HG03558 (cell line): ENCODE measurements around the gene IGSF3.

Experiments used
- ATAC-seq: cut with Tn5 transposase; IDR thresholded peaks from one replicate; pipeline ENCODE4 v1.9.1; 2021; ENCODE audit warnings: moderate number of reproducible peaks; ENCODE audit not compliant: unreplicated experiment; ENCODE audit errors: extremely low read depth

IGSF3 gene

DNA sequence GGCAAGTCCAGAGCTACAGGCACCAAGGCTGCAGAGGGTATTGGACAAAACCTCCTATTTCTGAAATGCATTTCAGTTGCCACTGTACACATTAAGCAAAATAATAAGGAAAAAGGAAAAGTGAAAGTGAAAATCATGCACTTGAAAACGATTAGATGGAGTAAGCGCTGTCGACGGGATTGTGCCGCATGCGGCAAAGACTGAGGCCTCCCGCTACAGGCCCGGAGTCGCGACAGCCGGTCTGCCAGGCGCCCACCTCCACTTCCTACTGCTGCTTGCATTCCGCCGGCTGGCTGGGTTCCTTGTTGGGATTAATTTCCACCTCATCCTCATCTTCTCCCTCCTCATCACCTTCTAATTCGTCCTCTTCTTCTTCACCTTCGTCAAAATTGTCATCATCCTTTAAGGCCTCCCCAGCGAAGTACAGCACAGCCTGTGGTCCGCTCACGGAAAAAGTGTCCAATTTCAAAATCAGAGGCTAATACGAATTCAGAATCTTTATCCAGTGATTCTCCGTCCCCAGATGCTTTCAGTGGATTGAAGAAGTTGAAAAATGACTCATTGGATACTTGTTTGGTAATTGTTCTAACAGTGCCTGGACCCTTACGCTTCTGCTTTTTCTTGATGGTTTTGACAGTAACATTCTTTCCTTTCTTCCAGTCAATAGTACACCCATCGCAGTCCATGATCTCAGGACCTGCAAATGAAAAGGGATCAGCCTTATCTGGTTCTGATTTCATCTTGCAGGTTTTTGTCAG lies 134.7 kb downstream of the IGSF3 start:
- no peak for ATAC-seq

DNA sequence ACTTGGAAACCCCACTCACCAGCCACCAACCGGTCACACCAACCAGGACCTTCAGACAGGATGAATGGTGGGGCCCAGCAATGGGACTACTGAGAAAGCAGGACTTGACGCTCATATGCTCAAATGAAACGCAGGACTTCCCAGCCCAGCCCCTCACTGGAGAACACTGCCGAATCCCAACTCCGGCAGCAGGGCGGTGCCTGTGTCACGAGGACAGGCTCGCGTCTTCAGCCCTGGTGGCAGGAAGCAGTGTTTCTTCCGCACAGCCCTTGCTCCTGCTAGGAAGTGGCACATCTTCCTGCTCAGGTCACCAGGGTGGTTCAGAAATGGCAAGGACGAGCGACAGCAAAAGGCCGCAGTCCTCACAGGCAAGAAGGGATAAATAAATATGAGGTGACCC lies 135.6 kb downstream of the IGSF3 start:
- no peak for ATAC-seq

DNA sequence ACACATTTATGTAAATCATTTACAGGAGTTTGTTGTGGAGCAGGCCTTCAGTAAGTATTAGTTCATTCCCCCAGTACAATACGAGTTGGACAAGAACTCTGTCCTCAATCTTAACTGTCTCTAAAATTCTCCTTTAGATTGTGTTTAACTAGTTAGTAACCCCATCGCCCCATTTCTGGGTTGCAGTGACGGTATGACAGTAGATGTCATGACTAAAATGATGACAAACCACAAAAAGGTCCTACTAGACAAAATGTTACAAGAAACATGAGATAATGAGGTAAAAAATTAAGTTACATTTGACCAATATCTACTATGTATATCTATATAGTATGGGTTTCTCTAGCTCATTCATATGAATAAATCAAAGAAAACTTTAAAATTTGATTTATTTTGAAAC lies 137.9 kb downstream of the IGSF3 start:
- ATAC-seq, result no peak

DNA sequence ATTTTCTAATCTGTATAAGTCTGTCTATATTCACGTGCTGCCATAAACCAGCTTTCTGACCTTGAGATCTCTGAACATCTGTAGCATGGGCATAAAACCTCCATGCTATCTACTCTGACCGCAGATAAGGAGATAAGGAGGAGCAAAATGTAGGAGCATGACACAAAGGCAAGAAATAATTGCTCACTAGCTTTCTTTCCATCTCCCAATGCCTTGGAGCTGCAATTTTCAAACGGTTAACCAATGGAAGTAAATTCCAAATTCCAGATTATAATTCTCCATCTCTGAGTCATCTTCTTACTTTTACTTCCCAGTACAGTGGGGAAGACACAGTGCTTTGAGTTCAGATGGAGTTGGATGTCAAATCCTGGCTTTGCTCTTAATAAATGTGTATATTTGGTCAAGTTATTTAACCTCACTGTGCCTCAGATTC lies 138.3 kb downstream of the IGSF3 start:
- ATAC-seq, result no peak

DNA sequence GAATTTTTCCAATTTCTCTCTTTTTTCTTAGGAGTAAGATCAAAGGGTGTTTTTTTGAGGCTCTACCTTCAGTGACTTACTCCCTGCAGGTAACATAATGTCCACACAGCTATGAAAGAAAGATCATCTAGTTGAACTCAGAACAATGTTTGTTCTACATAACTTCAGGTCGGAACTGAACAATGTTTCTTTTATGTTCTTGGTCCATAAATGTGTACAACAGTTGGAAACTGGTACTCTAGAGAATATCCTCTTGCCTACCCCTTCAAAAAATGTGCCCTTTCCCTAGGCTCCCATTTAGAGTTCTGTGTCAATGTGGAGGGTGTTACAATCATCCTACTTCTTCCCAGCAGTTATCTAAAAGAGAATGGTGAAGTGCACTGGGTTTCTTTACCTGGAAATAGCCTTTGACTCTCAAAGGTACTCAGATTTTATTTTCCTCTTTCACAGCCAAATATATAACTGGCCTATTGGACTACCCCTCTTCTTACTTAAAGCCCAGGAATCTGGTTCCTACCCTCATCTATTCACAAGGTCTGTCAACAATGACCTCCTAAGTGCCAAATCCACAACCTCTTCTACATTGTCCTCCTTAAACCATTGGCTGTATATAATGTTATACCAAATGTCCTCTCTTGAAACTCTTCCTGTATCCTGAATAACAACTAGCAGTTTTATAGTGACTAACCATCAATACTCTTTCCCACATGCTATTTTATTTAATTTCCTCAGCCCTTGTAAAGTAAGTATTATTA lies 139.0 kb downstream of the IGSF3 start:
- no peak for ATAC-seq

DNA sequence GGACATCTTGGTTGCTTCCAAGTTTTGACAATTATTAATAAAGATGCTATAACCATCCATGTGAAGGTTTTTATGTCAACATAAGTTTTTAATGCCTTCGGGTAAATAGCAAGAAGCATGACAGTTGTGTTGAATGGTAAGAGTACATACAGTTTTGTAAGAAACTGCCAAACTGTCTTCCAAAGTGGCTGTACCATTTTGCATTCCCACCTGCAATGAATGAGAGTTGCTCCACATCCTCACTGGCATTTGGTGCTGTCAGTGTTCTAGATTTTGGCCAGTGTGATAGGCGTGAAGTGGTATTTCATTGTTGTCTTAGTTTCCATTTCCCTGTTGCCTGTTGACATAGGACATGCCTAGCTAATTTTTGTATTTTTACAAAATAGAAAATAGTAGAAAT lies 142.1 kb downstream of the IGSF3 start:
- ATAC-seq, result no peak
